ENCODE data around the gene PRKG1.

GRCh38 chr10:51079766-51080165 is 5.5 kb downstream of the PRKG1 start:
- TF ChIP-seq POLR2A (IDR thresholded peaks at IDR 0.05) (no peak), CTCF (IDR thresholded peaks at IDR 0.05) (no peak)

Measured in Peyer's patch (tissue), 4 donors.